Measurements from ENCODE around the gene DPYD.

DPYD gene

GRCh38 chr1:97712980-97713379, 207.9 kb downstream of the DPYD start:
- Histone ChIP-seq H3K27ac (ENCODE audit: low read depth, low read length) (no peak overlapping the region), H3K36me3 (ENCODE audit: control insufficient read depth, insufficient read depth, low read length) (no peaks in the 10 kb centered on the region), H3K9ac (ENCODE audit: low read length) (no peak overlapping the region), H3K4me1 (ENCODE audit: control insufficient read depth, insufficient read depth, low read length) (no peaks in the 10 kb centered on the region), H3K27me3 (ENCODE audit: control insufficient read depth, insufficient read depth, low read length) (no peaks in the 10 kb centered on the region), H3K4me3 (ENCODE audit: low read length) (no peak overlapping the region)

GRCh38 chr1:97711858-97712257, 209.0 kb downstream of the DPYD start:
- Histone ChIP-seq H3K4me1 (ENCODE audit: control insufficient read depth, insufficient read depth, low read length) (no peaks in the 10 kb centered on the region), H3K36me3 (ENCODE audit: control insufficient read depth, insufficient read depth, low read length) (no peaks in the 10 kb centered on the region), H3K27ac (ENCODE audit: low read depth, low read length) (no peak overlapping the region), H3K4me3 (ENCODE audit: low read length) (no peak overlapping the region), H3K27me3 (ENCODE audit: control insufficient read depth, insufficient read depth, low read length) (no peaks in the 10 kb centered on the region), H3K9ac (ENCODE audit: low read length) (no peak overlapping the region)

- H3K27ac ChIP-seq (ENCODE audit: low read depth, low read length), result no peak overlapping the region
- H3K9ac ChIP-seq (ENCODE audit: low read length), result no peak overlapping the region
- no peaks in the 10 kb centered on the region for H3K27me3 ChIP-seq (ENCODE audit: control insufficient read depth, insufficient read depth, low read length)
- H3K36me3 ChIP-seq (ENCODE audit: control insufficient read depth, insufficient read depth, low read length), result no peaks in the 10 kb centered on the region
- H3K4me3 ChIP-seq (ENCODE audit: low read length), result no peak overlapping the region
- H3K4me1 ChIP-seq (ENCODE audit: control insufficient read depth, insufficient read depth, low read length), result no peaks in the 10 kb centered on the region
These were observed 227.2 kb downstream of the DPYD start for GRCh38 chr1:97693601-97694000.

GRCh38 chr1:97691325-97691724, 229.5 kb downstream of the DPYD start:
- Histone ChIP-seq H3K4me3 (ENCODE audit: low read length) (no peak overlapping the region), H3K9ac (ENCODE audit: low read length) (no peak overlapping the region), H3K27ac (ENCODE audit: low read depth, low read length) (no peak overlapping the region), H3K4me1 (ENCODE audit: control insufficient read depth, insufficient read depth, low read length) (no peaks in the 10 kb centered on the region), H3K36me3 (ENCODE audit: control insufficient read depth, insufficient read depth, low read length) (no peaks in the 10 kb centered on the region), H3K27me3 (ENCODE audit: control insufficient read depth, insufficient read depth, low read length) (no peaks in the 10 kb centered on the region)

GRCh38 chr1:97685360-97685759, 235.5 kb downstream of the DPYD start:
- Histone ChIP-seq H3K9ac (ENCODE audit: low read length) (no peak overlapping the region), H3K27me3 (ENCODE audit: control insufficient read depth, insufficient read depth, low read length) (no peaks in the 10 kb centered on the region), H3K36me3 (ENCODE audit: control insufficient read depth, insufficient read depth, low read length) (no peaks in the 10 kb centered on the region), H3K4me3 (ENCODE audit: low read length) (no peak overlapping the region), H3K4me1 (ENCODE audit: control insufficient read depth, insufficient read depth, low read length) (no peaks in the 10 kb centered on the region), H3K27ac (ENCODE audit: low read depth, low read length) (no peak overlapping the region)

GRCh38 chr1:97680894-97681293, 239.9 kb downstream of the DPYD start:
- H3K27me3 ChIP-seq (ENCODE audit: control insufficient read depth, insufficient read depth, low read length), result no peaks in the 10 kb centered on the region
- H3K36me3 ChIP-seq (ENCODE audit: control insufficient read depth, insufficient read depth, low read length), result no peaks in the 10 kb centered on the region
- H3K4me3 ChIP-seq (ENCODE audit: low read length), result no peak overlapping the region
- H3K4me1 ChIP-seq (ENCODE audit: control insufficient read depth, insufficient read depth, low read length), result no peaks in the 10 kb centered on the region
- H3K9ac ChIP-seq (ENCODE audit: low read length), result no peak overlapping the region
- H3K27ac ChIP-seq (ENCODE audit: low read depth, low read length), result no peak overlapping the region

GRCh38 chr1:97680470-97680869, 240.4 kb downstream of the DPYD start:
- H3K4me1 ChIP-seq (ENCODE audit: control insufficient read depth, insufficient read depth, low read length), result no peaks in the 10 kb centered on the region
- no peak overlapping the region for H3K4me3 ChIP-seq (ENCODE audit: low read length)
- H3K27me3 ChIP-seq (ENCODE audit: control insufficient read depth, insufficient read depth, low read length), result no peaks in the 10 kb centered on the region
- no peak overlapping the region for H3K9ac ChIP-seq (ENCODE audit: low read length)
- H3K36me3 ChIP-seq (ENCODE audit: control insufficient read depth, insufficient read depth, low read length), result no peaks in the 10 kb centered on the region
- H3K27ac ChIP-seq (ENCODE audit: low read depth, low read length), result no peak overlapping the region

- Histone ChIP-seq H3K9ac (ENCODE audit: low read length) (no peak overlapping the region), H3K4me3 (ENCODE audit: low read length) (no peak overlapping the region), H3K4me1 (ENCODE audit: control insufficient read depth, insufficient read depth, low read length) (no peaks in the 10 kb centered on the region), H3K27ac (ENCODE audit: low read depth, low read length) (no peak overlapping the region), H3K27me3 (ENCODE audit: control insufficient read depth, insufficient read depth, low read length) (no peaks in the 10 kb centered on the region), H3K36me3 (ENCODE audit: control insufficient read depth, insufficient read depth, low read length) (no peaks in the 10 kb centered on the region)
These were observed 243.1 kb downstream of the DPYD start for GRCh38 chr1:97677702-97678101.

GRCh38 chr1:97674517-97674916, 246.3 kb downstream of the DPYD start:
- Histone ChIP-seq H3K9ac (ENCODE audit: low read length) (no peak overlapping the region), H3K4me3 (ENCODE audit: low read length) (no peak overlapping the region), H3K4me1 (ENCODE audit: control insufficient read depth, insufficient read depth, low read length) (no peaks in the 10 kb centered on the region), H3K36me3 (ENCODE audit: control insufficient read depth, insufficient read depth, low read length) (no peaks in the 10 kb centered on the region), H3K27me3 (ENCODE audit: control insufficient read depth, insufficient read depth, low read length) (no peaks in the 10 kb centered on the region), H3K27ac (ENCODE audit: low read depth, low read length) (no peak overlapping the region)

- no peak overlapping the region for H3K27ac ChIP-seq (ENCODE audit: low read depth, low read length)
- no peaks in the 10 kb centered on the region for H3K27me3 ChIP-seq (ENCODE audit: control insufficient read depth, insufficient read depth, low read length)
- no peaks in the 10 kb centered on the region for H3K36me3 ChIP-seq (ENCODE audit: control insufficient read depth, insufficient read depth, low read length)
- H3K4me3 ChIP-seq (ENCODE audit: low read length), result no peak overlapping the region
- no peak overlapping the region for H3K9ac ChIP-seq (ENCODE audit: low read length)
- H3K4me1 ChIP-seq (ENCODE audit: control insufficient read depth, insufficient read depth, low read length), result no peaks in the 10 kb centered on the region
These were observed 251.9 kb downstream of the DPYD start for GRCh38 chr1:97668945-97669344.

GRCh38 chr1:97660431-97661105, 260.3 kb downstream of the DPYD start:
- H3K27me3 ChIP-seq (ENCODE audit: control insufficient read depth, insufficient read depth, low read length), result no peaks in the 10 kb centered on the region
- no peak overlapping the region for H3K27ac ChIP-seq (ENCODE audit: low read depth, low read length)
- H3K36me3 ChIP-seq (ENCODE audit: control insufficient read depth, insufficient read depth, low read length), result no peaks in the 10 kb centered on the region
- H3K4me1 ChIP-seq (ENCODE audit: control insufficient read depth, insufficient read depth, low read length), result no peaks in the 10 kb centered on the region
- H3K4me3 ChIP-seq (ENCODE audit: low read length), result no peak overlapping the region
- H3K9ac ChIP-seq (ENCODE audit: low read length), result no peak overlapping the region

- H3K36me3 ChIP-seq (ENCODE audit: control insufficient read depth, insufficient read depth, low read length), result no peaks in the 10 kb centered on the region
- H3K9ac ChIP-seq (ENCODE audit: low read length), result no peak overlapping the region
- no peaks in the 10 kb centered on the region for H3K4me1 ChIP-seq (ENCODE audit: control insufficient read depth, insufficient read depth, low read length)
- no peak overlapping the region for H3K27ac ChIP-seq (ENCODE audit: low read depth, low read length)
- H3K27me3 ChIP-seq (ENCODE audit: control insufficient read depth, insufficient read depth, low read length), result no peaks in the 10 kb centered on the region
- H3K4me3 ChIP-seq (ENCODE audit: low read length), result no peak overlapping the region
These were observed 265.8 kb downstream of the DPYD start for GRCh38 chr1:97654876-97655585.

GRCh38 chr1:97651250-97651649, 269.6 kb downstream of the DPYD start:
- Histone ChIP-seq H3K4me1 (ENCODE audit: control insufficient read depth, insufficient read depth, low read length) (no peaks in the 10 kb centered on the region), H3K27ac (ENCODE audit: low read depth, low read length) (no peak overlapping the region), H3K36me3 (ENCODE audit: control insufficient read depth, insufficient read depth, low read length) (no peaks in the 10 kb centered on the region), H3K4me3 (ENCODE audit: low read length) (no peak overlapping the region), H3K9ac (ENCODE audit: low read length) (no peak overlapping the region), H3K27me3 (ENCODE audit: control insufficient read depth, insufficient read depth, low read length) (no peaks in the 10 kb centered on the region)
